ENCODE measurements around the gene DLG2.

Gene DLG2

GRCh38 chr11:84526250-84526649 is 1100.9 kb downstream of the DLG2 start:
- no peak for DNase-seq

- no peak for DNase-seq
Measured at GRCh38 chr11:84524422-84525051, 1102.6 kb downstream of the DLG2 start.

GRCh38 chr11:84522331-84522730 is 1104.8 kb downstream of the DLG2 start:
- DNase-seq: no peak

- no peak for DNase-seq
Measured at GRCh38 chr11:84518631-84519183, 1108.4 kb downstream of the DLG2 start.

GRCh38 chr11:84514436-84514835 is 1112.7 kb downstream of the DLG2 start:
- DNase-seq: no peak

- no peak for DNase-seq
Measured at GRCh38 chr11:84503503-84503902, 1123.6 kb downstream of the DLG2 start.

GRCh38 chr11:84501750-84502149 is 1125.4 kb downstream of the DLG2 start:
- no peak for DNase-seq

- no peak for DNase-seq
Measured at GRCh38 chr11:84497981-84498411, 1129.1 kb downstream of the DLG2 start.

GRCh38 chr11:84497181-84497580 is 1130.0 kb downstream of the DLG2 start:
- DNase-seq: no peak

- no peak for DNase-seq
Measured at GRCh38 chr11:84496122-84496521, 1131.0 kb downstream of the DLG2 start.

GRCh38 chr11:84480131-84480530 is 1147.0 kb downstream of the DLG2 start:
- no peak for DNase-seq

GRCh38 chr11:84476581-84476980 is 1150.6 kb downstream of the DLG2 start:
- no peak for DNase-seq

GRCh38 chr11:84471501-84471900 is 1155.6 kb downstream of the DLG2 start:
- no peak for DNase-seq

GRCh38 chr11:84468235-84468634 is 1158.9 kb downstream of the DLG2 start:
- no peak for DNase-seq

GRCh38 chr11:84465040-84465439 is 1162.1 kb downstream of the DLG2 start:
- DNase-seq: no peak

GRCh38 chr11:84455691-84456090 is 1171.5 kb downstream of the DLG2 start:
- no peak for DNase-seq

GRCh38 chr11:84452211-84452610 is 1174.9 kb downstream of the DLG2 start:
- DNase-seq: no peak

- no peak for DNase-seq
Measured at GRCh38 chr11:84438565-84438964, 1188.6 kb downstream of the DLG2 start.

- DNase-seq: no peak
Measured at GRCh38 chr11:84437071-84437980, 1189.8 kb downstream of the DLG2 start.

- no peak for DNase-seq
Measured at GRCh38 chr11:84430661-84431060, 1196.5 kb downstream of the DLG2 start.

- DNase-seq: no peak
Measured at GRCh38 chr11:84425673-84426072, 1201.5 kb downstream of the DLG2 start.

- no peak for DNase-seq
Measured at GRCh38 chr11:84420271-84420670, 1206.9 kb downstream of the DLG2 start.

- no peak for DNase-seq
Measured at GRCh38 chr11:84419616-84420015, 1207.5 kb downstream of the DLG2 start.

GRCh38 chr11:84414920-84415319 is 1212.2 kb downstream of the DLG2 start:
- no peak for DNase-seq
